ENCODE results near the gene ADAM22. TPM values are rescaled to one million over a fixed set of nuclear protein-coding genes. Genes with fewer than 3 reads are reported as not detected.

The ADAM22 gene
- polyA plus RNA-seq, 1 of the 3 experiments (the other 2 are of a cell fraction) = 3.0 TPM

- H2AFZ ChIP-seq (ENCODE audit: low read depth) = no peak overlapping the region
- no peaks in the 10 kb centered on the region for H3K27me3 ChIP-seq (ENCODE audit: insufficient read depth)
- H3K27ac ChIP-seq (ENCODE audit: low read depth in 2 of 2, low read length in 1 of 2) = no peak overlapping the region
- ChIA-PET CTCF (interaction anchor here (0.6 to 5.1 kb wide), 9 partner anchors 9 to 693 kb away, joined by 3 to 23 read pairs (median 6); partner anchors contain the start of gene ADAM22), POLR2A (interaction anchor here (0.6 to 1.0 kb wide), 2 partner anchors 110 to 176 kb away, joined by 3 read pairs; partner anchors contain the start of gene ADAM22)
- no peak for DNase-seq
- H3K79me2 ChIP-seq (ENCODE audit: insufficient read depth) = no peaks in the 10 kb centered on the region
- no peaks in the 10 kb centered on the region for H3F3A ChIP-seq (replicated peaks; ENCODE audit: insufficient read depth)
- H3K9me3 ChIP-seq = no peaks in the 10 kb centered on the region
- H4K20me1 ChIP-seq (ENCODE audit: insufficient read depth) = no peaks in the 10 kb centered on the region
- no peak overlapping the region for H3K4me2 ChIP-seq
- TF ChIP-seq POLR2AphosphoS5 (IDR thresholded peaks at IDR 0.05; ENCODE audit: low read depth, low read length) (no peak), FOXJ3 (CRISPR knock-in tag; IDR thresholded peaks at IDR 0.05) (no peak), CHD2 (IDR thresholded peaks at IDR 0.05; ENCODE audit: low read length, partially characterized antibody) (no peak), MXI1 (IDR thresholded peaks at IDR 0.05; ENCODE audit: low read depth, low read length) (no peak), MAX (IDR thresholded peaks at IDR 0.05; ENCODE audit: low read depth) (no peak), NFIC (IDR thresholded peaks at IDR 0.05; ENCODE audit: borderline replicate concordance) (no peak), EP300 (IDR thresholded peaks at IDR 0.05; ENCODE audit: borderline replicate concordance in 1 of 2, low read depth in 1 of 2, low read length in 1 of 2) (no peak), YY1 (IDR thresholded peaks at IDR 0.05; ENCODE audit: low read depth) (no peak)
- no peaks in the 10 kb centered on the region for H3K9me2 ChIP-seq
- H3K36me3 ChIP-seq (replicated peaks in 1 of 2; ENCODE audit: control insufficient read depth in 1 of 2, insufficient read depth in 2 of 2, low read length in 1 of 2) = no peaks in the 10 kb centered on the region
- H3K4me1 ChIP-seq (ENCODE audit: control insufficient read depth in 1 of 2, insufficient read depth in 2 of 2, low read depth in 1 of 2, low read length in 1 of 2) = peaks cover 0 to 5% of the 10 kb centered on the region in 2 experiments; a peak in 2 of 4 replicates
- H3K9ac ChIP-seq = no peak overlapping the region
- WGBS (ENCODE audit: low lambda C conversion rate) = 78% methylated on average over 3 of the region's 3 CpGs
- H3K4me3 ChIP-seq (ENCODE audit: low read depth in 2 of 2, low read length in 1 of 2) = no peak overlapping the region
Measured at GRCh38 chr7:88109612-88110011, 175.6 kb downstream of the ADAM22 start.

- DNase-seq = peak; percentile 36
- no peaks in the 10 kb centered on the region for H4K20me1 ChIP-seq (ENCODE audit: insufficient read depth)
- no peak overlapping the region for H3K27ac ChIP-seq (ENCODE audit: low read depth in 2 of 2, low read length in 1 of 2)
- H3K9ac ChIP-seq = no peak overlapping the region
- H3K4me3 ChIP-seq (ENCODE audit: low read depth in 2 of 2, low read length in 1 of 2) = no peak overlapping the region
- 16% methylated on average over 4 of the region's 4 CpGs for WGBS (ENCODE audit: low lambda C conversion rate)
- no peaks in the 10 kb centered on the region for H3K9me2 ChIP-seq
- no peaks in the 10 kb centered on the region for H3K27me3 ChIP-seq (ENCODE audit: insufficient read depth)
- H2AFZ ChIP-seq (ENCODE audit: low read depth) = no peak overlapping the region
- H3K9me3 ChIP-seq = no peaks in the 10 kb centered on the region
- peaks cover 0 to 9% of the 10 kb centered on the region in 2 experiments; a peak in 2 of 4 replicates for H3K4me1 ChIP-seq (ENCODE audit: control insufficient read depth in 1 of 2, insufficient read depth in 2 of 2, low read depth in 1 of 2, low read length in 1 of 2)
- H3K36me3 ChIP-seq (replicated peaks in 1 of 2; ENCODE audit: control insufficient read depth in 1 of 2, insufficient read depth in 2 of 2, low read length in 1 of 2) = no peaks in the 10 kb centered on the region
- H3K79me2 ChIP-seq (ENCODE audit: insufficient read depth) = no peaks in the 10 kb centered on the region
- H3F3A ChIP-seq (replicated peaks; ENCODE audit: insufficient read depth) = no peaks in the 10 kb centered on the region
- CTCF ChIA-PET = interaction anchor here (0.6 to 5.1 kb wide), 47 partner anchors 9 to 605 kb away, joined by 3 to 23 read pairs (median 4); partner anchors contain the start of genes ADAM22, DBF4 and SLC25A40
- POLR2A ChIA-PET = interaction anchor here (1.6 kb wide), 1 partner anchor 177 kb away, joined by 8 read pairs; the partner anchor contains the start of gene ADAM22
- no peak overlapping the region for H3K4me2 ChIP-seq
- TF ChIP-seq MXI1 (IDR thresholded peaks at IDR 0.05; ENCODE audit: low read depth, low read length) (no peak), EZH2phosphoT487 (IDR thresholded peaks at IDR 0.05; ENCODE audit: borderline replicate concordance, low read depth) (no peak), FOXJ3 (CRISPR knock-in tag; IDR thresholded peaks at IDR 0.05) (no peak), PBX3 (IDR thresholded peaks at IDR 0.05) (no peak), USF1 (IDR thresholded peaks at IDR 0.05; ENCODE audit: borderline replicate concordance, low read depth) (no peak), JUND (IDR thresholded peaks at IDR 0.05) (peak; percentile 66), POLR2AphosphoS5 (IDR thresholded peaks at IDR 0.05; ENCODE audit: low read depth, low read length) (no peak), ELF1 (IDR thresholded peaks at IDR 0.05) (no peak), NFIC (IDR thresholded peaks at IDR 0.05; ENCODE audit: borderline replicate concordance) (no peak), NRF1 (IDR thresholded peaks at IDR 0.05; ENCODE audit: low read depth, low read length) (no peak), YY1 (IDR thresholded peaks at IDR 0.05; ENCODE audit: low read depth) (no peak), MAX (IDR thresholded peaks at IDR 0.05; ENCODE audit: low read depth) (no peak), TAF1 (IDR thresholded peaks at IDR 0.05; ENCODE audit: borderline replicate concordance, low read depth, low read length) (no peak), RAD21 (IDR thresholded peaks at IDR 0.05; ENCODE audit: low read length) (peak; percentile 98), EP300 (IDR thresholded peaks at IDR 0.05; ENCODE audit: borderline replicate concordance in 1 of 2, low read depth in 1 of 2, low read length in 1 of 2) (no peak), RXRA (IDR thresholded peaks at IDR 0.05; ENCODE audit: borderline replicate concordance, low read depth) (no peak), TCF12 (IDR thresholded peaks at IDR 0.05) (no peak), CTCF (IDR thresholded peaks at IDR 0.05) (peak; percentile 92), FOXM1 (IDR thresholded peaks at IDR 0.05; ENCODE audit: low read depth) (no peak)
Measured at GRCh38 chr7:88111140-88111743, 177.2 kb downstream of the ADAM22 start.

Data from SK-N-SH (cell line).